ENCODE measurements around the gene ERICH2. TPM values are rescaled to one million over a fixed set of nuclear protein-coding genes. Genes with fewer than 3 reads are reported as not detected.

ERICH2 gene
- total and polyA plus RNA-seq, 2 experiments from 2014 or later, result 3.5 TPM; not detected in 1

DNA sequence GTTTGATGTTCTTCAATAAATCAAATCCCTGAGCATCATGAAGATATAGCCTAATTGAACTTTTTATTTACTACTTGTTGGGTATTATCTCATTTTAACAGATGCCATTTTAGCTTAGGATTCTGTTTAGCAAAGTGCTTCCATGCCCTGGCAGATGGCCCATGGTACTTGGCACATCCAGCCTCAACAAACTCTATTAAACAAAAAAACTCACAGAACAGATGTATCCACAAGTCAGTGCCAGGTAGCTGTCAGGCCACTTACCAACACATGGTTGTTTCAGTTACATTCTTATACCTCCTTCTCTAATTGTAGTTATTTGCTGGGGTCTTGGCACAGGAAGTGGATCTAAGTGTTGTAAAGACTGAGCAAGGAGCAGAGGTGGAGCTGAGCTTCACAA, 76.1 kb downstream of the ERICH2 start:
- DNase-seq (ENCODE audit: low spot score), result no peak
- Histone ChIP-seq H3K79me2 (replicated peaks; ENCODE audit: insufficient read depth) (no peaks in the 10 kb centered on the region), H3K4me3 (no peak overlapping the region), H3K36me3 (ENCODE audit: insufficient read depth) (no peaks in the 10 kb centered on the region), H3K4me1 (ENCODE audit: insufficient read depth) (no peaks in the 10 kb centered on the region), H3K27ac (ENCODE audit: low read depth) (no peak overlapping the region), H3F3A (replicated peaks; ENCODE audit: low read depth) (no peaks in the 10 kb centered on the region), H2AFZ (no peak overlapping the region), H4K20me1 (replicated peaks; ENCODE audit: insufficient read depth) (no peaks in the 10 kb centered on the region), H3K4me2 (no peak overlapping the region), H3K27me3 (ENCODE audit: insufficient read depth) (no peaks in the 10 kb centered on the region), H3K9me2 (ENCODE audit: insufficient read depth) (no peaks in the 10 kb centered on the region)
- peaks cover 2% of the 10 kb centered on the region; the same call in 1 of the 3 replicates for H3K9me3 Mint-ChIP-seq
- TF ChIP-seq, protein P1, sequence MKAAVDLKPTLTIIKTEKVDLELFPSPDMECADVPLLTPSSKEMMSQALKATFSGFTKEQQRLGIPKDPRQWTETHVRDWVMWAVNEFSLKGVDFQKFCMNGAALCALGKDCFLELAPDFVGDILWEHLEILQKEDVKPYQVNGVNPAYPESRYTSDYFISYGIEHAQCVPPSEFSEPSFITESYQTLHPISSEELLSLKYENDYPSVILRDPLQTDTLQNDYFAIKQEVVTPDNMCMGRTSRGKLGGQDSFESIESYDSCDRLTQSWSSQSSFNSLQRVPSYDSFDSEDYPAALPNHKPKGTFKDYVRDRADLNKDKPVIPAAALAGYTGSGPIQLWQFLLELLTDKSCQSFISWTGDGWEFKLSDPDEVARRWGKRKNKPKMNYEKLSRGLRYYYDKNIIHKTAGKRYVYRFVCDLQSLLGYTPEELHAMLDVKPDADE (IDR thresholded peaks at IDR 0.05), result no peak
- TF ChIP-seq, protein P2, sequence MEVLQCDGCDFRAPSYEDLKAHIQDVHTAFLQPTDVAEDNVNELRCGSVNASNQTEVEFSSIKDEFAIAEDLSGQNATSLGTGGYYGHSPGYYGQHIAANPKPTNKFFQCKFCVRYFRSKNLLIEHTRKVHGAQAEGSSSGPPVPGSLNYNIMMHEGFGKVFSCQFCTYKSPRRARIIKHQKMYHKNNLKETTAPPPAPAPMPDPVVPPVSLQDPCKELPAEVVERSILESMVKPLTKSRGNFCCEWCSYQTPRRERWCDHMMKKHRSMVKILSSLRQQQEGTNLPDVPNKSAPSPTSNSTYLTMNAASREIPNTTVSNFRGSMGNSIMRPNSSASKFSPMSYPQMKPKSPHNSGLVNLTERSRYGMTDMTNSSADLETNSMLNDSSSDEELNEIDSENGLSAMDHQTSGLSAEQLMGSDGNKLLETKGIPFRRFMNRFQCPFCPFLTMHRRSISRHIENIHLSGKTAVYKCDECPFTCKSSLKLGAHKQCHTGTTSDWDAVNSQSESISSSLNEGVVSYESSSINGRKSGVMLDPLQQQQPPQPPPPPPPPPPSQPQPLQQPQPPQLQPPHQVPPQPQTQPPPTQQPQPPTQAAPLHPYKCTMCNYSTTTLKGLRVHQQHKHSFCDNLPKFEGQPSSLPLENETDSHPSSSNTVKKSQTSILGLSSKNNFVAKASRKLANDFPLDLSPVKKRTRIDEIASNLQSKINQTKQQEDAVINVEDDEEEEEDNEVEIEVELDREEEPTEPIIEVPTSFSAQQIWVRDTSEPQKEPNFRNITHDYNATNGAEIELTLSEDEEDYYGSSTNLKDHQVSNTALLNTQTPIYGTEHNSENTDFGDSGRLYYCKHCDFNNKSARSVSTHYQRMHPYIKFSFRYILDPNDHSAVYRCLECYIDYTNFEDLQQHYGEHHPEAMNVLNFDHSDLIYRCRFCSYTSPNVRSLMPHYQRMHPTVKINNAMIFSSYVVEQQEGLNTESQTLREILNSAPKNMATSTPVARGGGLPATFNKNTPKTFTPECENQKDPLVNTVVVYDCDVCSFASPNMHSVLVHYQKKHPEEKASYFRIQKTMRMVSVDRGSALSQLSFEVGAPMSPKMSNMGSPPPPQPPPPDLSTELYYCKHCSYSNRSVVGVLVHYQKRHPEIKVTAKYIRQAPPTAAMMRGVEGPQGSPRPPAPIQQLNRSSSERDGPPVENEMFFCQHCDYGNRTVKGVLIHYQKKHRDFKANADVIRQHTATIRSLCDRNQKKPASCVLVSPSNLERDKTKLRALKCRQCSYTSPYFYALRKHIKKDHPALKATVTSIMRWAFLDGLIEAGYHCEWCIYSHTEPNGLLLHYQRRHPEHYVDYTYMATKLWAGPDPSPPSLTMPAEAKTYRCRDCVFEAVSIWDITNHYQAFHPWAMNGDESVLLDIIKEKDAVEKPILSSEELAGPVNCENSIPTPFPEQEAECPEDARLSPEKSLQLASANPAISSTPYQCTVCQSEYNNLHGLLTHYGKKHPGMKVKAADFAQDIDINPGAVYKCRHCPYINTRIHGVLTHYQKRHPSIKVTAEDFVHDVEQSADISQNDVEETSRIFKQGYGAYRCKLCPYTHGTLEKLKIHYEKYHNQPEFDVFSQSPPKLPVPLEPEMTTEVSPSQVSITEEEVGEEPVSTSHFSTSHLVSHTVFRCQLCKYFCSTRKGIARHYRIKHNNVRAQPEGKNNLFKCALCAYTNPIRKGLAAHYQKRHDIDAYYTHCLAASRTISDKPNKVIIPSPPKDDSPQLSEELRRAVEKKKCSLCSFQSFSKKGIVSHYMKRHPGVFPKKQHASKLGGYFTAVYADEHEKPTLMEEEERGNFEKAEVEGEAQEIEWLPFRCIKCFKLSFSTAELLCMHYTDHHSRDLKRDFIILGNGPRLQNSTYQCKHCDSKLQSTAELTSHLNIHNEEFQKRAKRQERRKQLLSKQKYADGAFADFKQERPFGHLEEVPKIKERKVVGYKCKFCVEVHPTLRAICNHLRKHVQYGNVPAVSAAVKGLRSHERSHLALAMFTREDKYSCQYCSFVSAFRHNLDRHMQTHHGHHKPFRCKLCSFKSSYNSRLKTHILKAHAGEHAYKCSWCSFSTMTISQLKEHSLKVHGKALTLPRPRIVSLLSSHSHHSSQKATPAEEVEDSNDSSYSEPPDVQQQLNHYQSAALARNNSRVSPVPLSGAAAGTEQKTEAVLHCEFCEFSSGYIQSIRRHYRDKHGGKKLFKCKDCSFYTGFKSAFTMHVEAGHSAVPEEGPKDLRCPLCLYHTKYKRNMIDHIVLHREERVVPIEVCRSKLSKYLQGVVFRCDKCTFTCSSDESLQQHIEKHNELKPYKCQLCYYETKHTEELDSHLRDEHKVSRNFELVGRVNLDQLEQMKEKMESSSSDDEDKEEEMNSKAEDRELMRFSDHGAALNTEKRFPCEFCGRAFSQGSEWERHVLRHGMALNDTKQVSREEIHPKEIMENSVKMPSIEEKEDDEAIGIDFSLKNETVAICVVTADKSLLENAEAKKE (CRISPR knock-in tag; IDR thresholded peaks at IDR 0.05), result no peak
- TF ChIP-seq JUNB (IDR thresholded peaks at IDR 0.05; ENCODE audit: unreplicated experiment), result no peak
- no peak for TF ChIP-seq ZNF331 (CRISPR knock-in tag; IDR thresholded peaks at IDR 0.05; ENCODE audit: low read depth)
- TF ChIP-seq, protein P3, sequence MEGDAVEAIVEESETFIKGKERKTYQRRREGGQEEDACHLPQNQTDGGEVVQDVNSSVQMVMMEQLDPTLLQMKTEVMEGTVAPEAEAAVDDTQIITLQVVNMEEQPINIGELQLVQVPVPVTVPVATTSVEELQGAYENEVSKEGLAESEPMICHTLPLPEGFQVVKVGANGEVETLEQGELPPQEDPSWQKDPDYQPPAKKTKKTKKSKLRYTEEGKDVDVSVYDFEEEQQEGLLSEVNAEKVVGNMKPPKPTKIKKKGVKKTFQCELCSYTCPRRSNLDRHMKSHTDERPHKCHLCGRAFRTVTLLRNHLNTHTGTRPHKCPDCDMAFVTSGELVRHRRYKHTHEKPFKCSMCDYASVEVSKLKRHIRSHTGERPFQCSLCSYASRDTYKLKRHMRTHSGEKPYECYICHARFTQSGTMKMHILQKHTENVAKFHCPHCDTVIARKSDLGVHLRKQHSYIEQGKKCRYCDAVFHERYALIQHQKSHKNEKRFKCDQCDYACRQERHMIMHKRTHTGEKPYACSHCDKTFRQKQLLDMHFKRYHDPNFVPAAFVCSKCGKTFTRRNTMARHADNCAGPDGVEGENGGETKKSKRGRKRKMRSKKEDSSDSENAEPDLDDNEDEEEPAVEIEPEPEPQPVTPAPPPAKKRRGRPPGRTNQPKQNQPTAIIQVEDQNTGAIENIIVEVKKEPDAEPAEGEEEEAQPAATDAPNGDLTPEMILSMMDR (conservative IDR thresholded peaks at IDR 0.05; ENCODE audit: low read depth in 2 of 2), result no peak
- no peak for TF ChIP-seq EZH2phosphoT487 (IDR thresholded peaks at IDR 0.05; ENCODE audit: unreplicated experiment)
- TF ChIP-seq CREB1 (CRISPR knock-in tag; IDR thresholded peaks at IDR 0.05; ENCODE audit: low read depth), result no peak
- TF ChIP-seq, protein P4, sequence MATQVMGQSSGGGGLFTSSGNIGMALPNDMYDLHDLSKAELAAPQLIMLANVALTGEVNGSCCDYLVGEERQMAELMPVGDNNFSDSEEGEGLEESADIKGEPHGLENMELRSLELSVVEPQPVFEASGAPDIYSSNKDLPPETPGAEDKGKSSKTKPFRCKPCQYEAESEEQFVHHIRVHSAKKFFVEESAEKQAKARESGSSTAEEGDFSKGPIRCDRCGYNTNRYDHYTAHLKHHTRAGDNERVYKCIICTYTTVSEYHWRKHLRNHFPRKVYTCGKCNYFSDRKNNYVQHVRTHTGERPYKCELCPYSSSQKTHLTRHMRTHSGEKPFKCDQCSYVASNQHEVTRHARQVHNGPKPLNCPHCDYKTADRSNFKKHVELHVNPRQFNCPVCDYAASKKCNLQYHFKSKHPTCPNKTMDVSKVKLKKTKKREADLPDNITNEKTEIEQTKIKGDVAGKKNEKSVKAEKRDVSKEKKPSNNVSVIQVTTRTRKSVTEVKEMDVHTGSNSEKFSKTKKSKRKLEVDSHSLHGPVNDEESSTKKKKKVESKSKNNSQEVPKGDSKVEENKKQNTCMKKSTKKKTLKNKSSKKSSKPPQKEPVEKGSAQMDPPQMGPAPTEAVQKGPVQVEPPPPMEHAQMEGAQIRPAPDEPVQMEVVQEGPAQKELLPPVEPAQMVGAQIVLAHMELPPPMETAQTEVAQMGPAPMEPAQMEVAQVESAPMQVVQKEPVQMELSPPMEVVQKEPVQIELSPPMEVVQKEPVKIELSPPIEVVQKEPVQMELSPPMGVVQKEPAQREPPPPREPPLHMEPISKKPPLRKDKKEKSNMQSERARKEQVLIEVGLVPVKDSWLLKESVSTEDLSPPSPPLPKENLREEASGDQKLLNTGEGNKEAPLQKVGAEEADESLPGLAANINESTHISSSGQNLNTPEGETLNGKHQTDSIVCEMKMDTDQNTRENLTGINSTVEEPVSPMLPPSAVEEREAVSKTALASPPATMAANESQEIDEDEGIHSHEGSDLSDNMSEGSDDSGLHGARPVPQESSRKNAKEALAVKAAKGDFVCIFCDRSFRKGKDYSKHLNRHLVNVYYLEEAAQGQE (IDR thresholded peaks at IDR 0.05; ENCODE audit: unreplicated experiment), result no peak
- no peak for TF ChIP-seq EZH2 (IDR thresholded peaks at IDR 0.05; ENCODE audit: low read depth, unreplicated experiment)
- TF ChIP-seq NANOG (IDR thresholded peaks at IDR 0.05; ENCODE audit: borderline replicate concordance), result no peak
- TF ChIP-seq ZNF114 (CRISPR knock-in tag; IDR thresholded peaks at IDR 0.05), result no peak
- no peak for TF ChIP-seq STAT1 (IDR thresholded peaks at IDR 0.05; ENCODE audit: unreplicated experiment)
- TF ChIP-seq POLR2AphosphoS5 (IDR thresholded peaks at IDR 0.05; ENCODE audit: low read depth), result no peak
- no peak overlapping the region for H3K27ac Mint-ChIP-seq
- H3K4me3 Mint-ChIP-seq, result no peak overlapping the region
- 0 out of 3 replicates have a peak, but pooled peaks cover 3% of the 10 kb centered on the region for H3K36me3 Mint-ChIP-seq (ENCODE audit: low read depth)
- no peak for ATAC-seq
- H3K27me3 Mint-ChIP-seq (ENCODE audit: insufficient read depth, low read depth, poor library complexity), result peaks cover 7% of the 10 kb centered on the region
- H3K4me1 Mint-ChIP-seq, result no peaks in the 10 kb centered on the region
